Mesodermal cell (in vitro differentiated cells): Measurements from ENCODE around the gene CD81.
A peak's percentile ranks its signal among the peaks of the same experiment; 100 is the strongest.

Source experiments
- H3K27ac ChIP-seq: 2 replicates; pipeline ENCODE4 v1.7.0; 2013; ENCODE audit warnings: mild to moderate bottlenecking, low read depth, low read length, moderate library complexity; ENCODE audit not compliant: severe bottlenecking
- H3K36me3 ChIP-seq: 2 replicates; pipeline ENCODE4 v1.7.1; 2013; ENCODE audit warnings: mild to moderate bottlenecking, low read length, moderate library complexity; ENCODE audit not compliant: control insufficient read depth, insufficient read depth
- H3K4me1 ChIP-seq: one replicate; pipeline ENCODE4 v1.7.1; 2013; ENCODE audit warnings: mild to moderate bottlenecking, low read length; ENCODE audit not compliant: insufficient read depth, control insufficient read depth, poor library complexity, severe bottlenecking
- H3K4me3 ChIP-seq: 2 replicates; pipeline ENCODE4 v1.7.0; 2013; ENCODE audit warnings: low read length, control low read depth, mild to moderate bottlenecking; ENCODE audit not compliant: insufficient read depth, poor library complexity, severe bottlenecking; ENCODE audit errors: extremely low read depth
- H3K9me3 ChIP-seq: 2 replicates; pipeline ENCODE4 v1.7.1; 2013; ENCODE audit warnings: mild to moderate bottlenecking, low read length, moderate library complexity; ENCODE audit not compliant: control insufficient read depth
- WGBS, 2 experiments: methylation state at CpG; one replicate each; pipeline ENCODE4 v1.1.5; 2013; ENCODE audit warnings: missing lambda C conversion rate in 2 of 2; ENCODE audit not compliant: insufficient coverage in 2 of 2; 5-methylcytosine and 5-hydroxymethylcytosine counted together

CD81 gene

GRCh38 chr11:2375964-2376551, 1.1 kb upstream of the CD81 start:
- Histone ChIP-seq H3K4me1 (peaks cover 9% of the 10 kb centered on the region), H3K9me3 (no peaks in the 10 kb centered on the region), H3K4me3 (no peak overlapping the region), H3K36me3 (peaks cover 8% of the 10 kb centered on the region), H3K27ac (no peak overlapping the region)
- WGBS, 2 experiments: 90 to 96% methylated on average over 13 to 14 of the region's 16 CpGs

DNA sequence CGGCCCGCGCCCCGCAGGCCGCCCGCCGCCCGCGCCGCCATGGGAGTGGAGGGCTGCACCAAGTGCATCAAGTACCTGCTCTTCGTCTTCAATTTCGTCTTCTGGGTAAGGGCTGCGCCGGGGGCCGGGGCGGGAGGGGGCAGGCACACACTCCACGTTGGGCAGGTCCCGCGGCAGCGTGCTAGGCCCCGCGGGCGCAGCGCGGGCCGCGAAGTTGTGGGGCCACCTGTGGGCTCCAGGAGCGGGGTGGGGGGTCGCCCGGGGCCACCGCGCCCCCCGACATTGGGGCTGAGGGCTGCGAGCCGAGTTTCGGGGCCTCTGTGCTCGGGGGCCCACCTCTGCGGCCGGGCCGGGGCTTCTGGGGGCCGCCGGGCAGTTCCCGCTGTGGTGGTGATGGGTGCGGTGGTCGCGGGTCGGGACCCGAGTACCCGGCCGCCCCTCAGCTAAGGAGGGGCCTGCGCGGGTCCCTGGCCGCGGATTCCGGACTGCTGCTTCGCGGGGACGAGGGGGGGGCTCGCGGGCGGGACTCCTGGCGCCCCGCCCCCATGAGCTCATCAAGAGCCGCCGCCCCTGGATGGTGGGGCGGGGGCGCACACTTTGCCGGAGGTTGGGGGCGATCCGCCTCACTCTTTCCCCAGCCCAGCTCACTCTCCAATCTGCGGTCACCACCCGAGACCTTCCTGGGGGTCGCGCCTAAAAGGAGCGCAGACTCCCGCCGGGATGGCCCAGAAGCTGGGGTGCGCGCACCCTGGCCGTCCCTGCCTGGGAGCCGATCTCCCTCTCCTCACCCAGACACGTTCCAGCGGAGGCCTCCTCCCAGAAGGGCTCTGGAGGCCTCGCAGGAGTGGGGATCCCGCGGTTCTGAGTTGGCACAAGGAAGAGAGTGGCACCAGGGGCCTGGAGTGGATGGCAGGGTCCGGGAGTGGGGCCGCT, 667 bp downstream of the CD81 start:
- Histone ChIP-seq H3K4me1 (peaks cover 23% of the 10 kb centered on the region), H3K9me3 (no peaks in the 10 kb centered on the region), H3K4me3 (peak overlapping the region; percentile 87), H3K36me3 (peaks cover 22% of the 10 kb centered on the region), H3K27ac (peak overlapping the region; percentile 84)
- WGBS, 2 experiments: 0% methylated on average over 43 to 47 of the region's 88 CpGs

- H3K27ac ChIP-seq: peak overlapping the region; percentile 84
- peaks cover 28% of the 10 kb centered on the region for H3K4me1 ChIP-seq
- WGBS, 2 experiments: 29 to 43% methylated on average over 12 to 14 of the region's 23 CpGs
- H3K9me3 ChIP-seq: no peaks in the 10 kb centered on the region
- peak overlapping the region; percentile 87 for H3K4me3 ChIP-seq
- H3K36me3 ChIP-seq: peaks cover 28% of the 10 kb centered on the region
Measured at GRCh38 chr11:2378527-2379210, 1.6 kb downstream of the CD81 start.

GRCh38 chr11:2379466-2380174, 2.5 kb downstream of the CD81 start:
- peaks cover 29% of the 10 kb centered on the region for H3K36me3 ChIP-seq
- 91 to 96% methylated on average over 9 of the region's 11 CpGs for WGBS, 2 experiments
- H3K9me3 ChIP-seq: no peaks in the 10 kb centered on the region
- H3K27ac ChIP-seq: no peak overlapping the region
- H3K4me3 ChIP-seq: no peak overlapping the region
- H3K4me1 ChIP-seq: peaks cover 28% of the 10 kb centered on the region

- no peak overlapping the region for H3K4me3 ChIP-seq
- 90 to 93% methylated on average over 11 to 12 of the region's 13 CpGs for WGBS, 2 experiments
Measured at GRCh38 chr11:2380396-2380795, 3.3 kb downstream of the CD81 start.

DNA sequence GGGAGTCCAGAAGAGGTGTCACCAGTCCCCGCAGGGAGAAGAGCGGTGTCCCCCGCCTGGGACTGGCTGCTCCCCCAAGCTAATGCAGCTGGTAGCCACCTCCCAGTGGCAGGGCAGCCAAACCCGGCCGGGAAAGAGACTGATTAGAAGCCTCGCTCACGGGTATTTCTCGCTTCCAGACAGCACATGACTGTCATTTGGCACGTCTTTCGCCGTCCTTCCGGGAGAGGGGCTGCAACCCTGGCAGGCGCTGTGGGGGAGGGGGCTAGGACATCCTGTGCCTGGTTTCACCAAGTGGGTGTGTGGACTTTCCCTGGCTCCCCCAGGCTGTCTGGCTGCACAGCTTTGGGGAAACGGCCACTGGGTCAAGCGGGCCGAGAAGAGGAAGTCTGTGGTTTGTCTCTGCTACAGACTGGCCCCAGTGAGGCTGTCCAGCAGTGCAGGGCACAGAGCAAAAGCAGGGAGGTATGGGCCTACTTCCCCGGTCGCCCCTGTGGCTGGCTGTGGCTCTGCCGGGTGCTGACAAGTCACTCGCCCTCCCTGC, 3.8 kb downstream of the CD81 start:
- Histone ChIP-seq H3K27ac (no peak overlapping the region), H3K4me1 (peaks cover 28% of the 10 kb centered on the region), H3K4me3 (no peak overlapping the region), H3K36me3 (peaks cover 38% of the 10 kb centered on the region), H3K9me3 (no peaks in the 10 kb centered on the region)
- WGBS, 2 experiments: 93 to 95% methylated on average over 19 to 20 of the region's 20 CpGs

More at GRCh38 chr11:2380396-2380795, 3.3 kb downstream of the CD81 start:
- no peak overlapping the region for H3K27ac ChIP-seq
- H3K9me3 ChIP-seq: no peaks in the 10 kb centered on the region
- peaks cover 35% of the 10 kb centered on the region for H3K36me3 ChIP-seq
- peaks cover 28% of the 10 kb centered on the region for H3K4me1 ChIP-seq

DNA sequence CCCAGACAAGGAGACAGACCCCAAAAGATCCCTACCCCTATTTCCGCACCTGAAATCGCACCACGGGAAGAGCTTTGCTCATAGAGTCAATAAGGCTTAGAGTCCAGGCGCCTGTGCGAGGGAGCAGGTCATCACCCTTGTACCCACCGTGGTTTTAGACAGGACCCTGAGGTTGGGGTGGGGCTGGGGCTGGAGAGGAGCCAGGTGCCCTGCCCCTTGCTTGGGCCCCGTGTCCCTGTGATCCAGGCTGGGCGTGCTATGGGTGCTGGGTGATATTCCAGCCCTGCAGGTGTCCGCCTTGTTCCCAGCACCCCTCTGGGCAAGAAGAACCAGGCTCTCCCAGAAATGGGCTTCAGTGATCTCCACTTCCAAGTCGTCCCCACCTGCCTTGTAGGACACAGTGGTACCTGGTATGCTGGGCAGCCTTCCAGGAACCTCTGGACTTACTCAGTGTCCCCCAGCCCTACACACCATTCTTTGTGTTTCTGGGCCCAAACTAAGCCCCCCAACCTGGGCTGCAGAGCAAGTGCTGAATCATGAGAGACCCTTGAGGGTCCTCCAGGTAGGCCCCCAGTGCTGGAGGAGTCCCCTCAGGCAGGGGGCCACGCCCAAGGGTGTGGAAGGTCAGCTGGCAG, 4.5 kb downstream of the CD81 start:
- Histone ChIP-seq H3K4me3 (no peak overlapping the region), H3K4me1 (peaks cover 30% of the 10 kb centered on the region), H3K27ac (no peak overlapping the region), H3K9me3 (no peaks in the 10 kb centered on the region), H3K36me3 (peaks cover 44% of the 10 kb centered on the region)
- 97 to 98% methylated on average over 10 to 11 of the region's 11 CpGs for WGBS, 2 experiments

GRCh38 chr11:2382129-2382517, 5.0 kb downstream of the CD81 start:
- WGBS, 2 experiments: 80 to 96% methylated on average over 1 to 6 of the region's 11 CpGs
- H3K4me1 ChIP-seq: peaks cover 34% of the 10 kb centered on the region
- H3K36me3 ChIP-seq: peaks cover 49% of the 10 kb centered on the region
- H3K4me3 ChIP-seq: no peak overlapping the region
- no peak overlapping the region for H3K27ac ChIP-seq
- H3K9me3 ChIP-seq: no peaks in the 10 kb centered on the region

DNA sequence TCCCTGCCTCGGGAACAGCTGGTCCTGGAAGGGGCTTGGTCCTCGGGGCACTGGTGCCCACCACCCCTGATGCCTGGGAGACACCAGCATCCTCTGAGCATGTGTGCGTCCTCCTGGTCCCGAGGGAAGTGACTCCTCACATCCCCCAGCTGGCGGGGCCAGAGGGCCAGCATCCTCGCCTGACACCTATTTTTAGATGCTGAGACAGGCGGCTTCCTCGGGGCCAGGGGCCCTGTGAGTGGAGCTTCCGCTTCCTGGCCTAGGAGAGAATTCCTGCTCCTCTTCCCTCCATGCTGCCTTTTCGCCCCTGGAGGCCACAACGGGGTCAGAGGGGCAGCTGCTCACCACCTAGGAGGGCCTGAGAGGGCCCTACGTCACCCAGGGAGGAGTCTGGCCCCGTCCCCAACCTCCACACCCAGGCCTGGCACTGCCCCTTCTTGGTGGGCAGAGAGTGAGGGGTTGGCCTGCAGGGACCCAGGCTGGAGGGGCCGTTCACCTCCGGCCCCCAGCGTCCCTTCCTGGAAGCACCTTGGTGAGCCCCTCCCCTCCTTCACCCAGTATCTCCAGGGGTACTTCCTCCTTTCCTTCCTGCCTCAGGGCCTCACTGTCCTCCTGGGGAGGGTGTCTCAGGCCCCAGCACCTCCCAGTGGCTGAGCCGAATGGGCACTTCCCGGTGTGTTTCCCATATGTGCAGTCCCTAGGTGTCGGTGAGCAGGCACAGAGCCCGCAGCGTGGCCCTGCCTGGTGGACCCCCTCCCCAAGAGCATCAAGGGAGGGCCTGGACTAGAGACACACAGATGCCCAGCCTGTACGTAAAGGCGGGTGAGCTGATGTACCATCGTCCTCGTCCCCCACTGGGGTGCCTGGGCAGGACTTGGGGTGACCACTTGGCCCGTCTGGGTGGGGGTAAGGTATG, 6.1 kb downstream of the CD81 start:
- Histone ChIP-seq H3K36me3 (peaks cover 55% of the 10 kb centered on the region), H3K27ac (no peak overlapping the region), H3K4me3 (no peak overlapping the region), H3K9me3 (no peaks in the 10 kb centered on the region), H3K4me1 (peaks cover 34% of the 10 kb centered on the region)
- WGBS, 2 experiments: 88 to 90% methylated on average over 19 to 20 of the region's 26 CpGs
